ENCODE data around the gene SYTL3.

GRCh38 chr6:158760618-158761250 lies 110.9 kb downstream of the SYTL3 start:
- TF ChIP-seq POLR2A (IDR thresholded peaks at IDR 0.05) (no peak), EP300 (IDR thresholded peaks at IDR 0.05; ENCODE audit: low read depth) (no peak)
- TF ChIP-seq, protein P1, sequence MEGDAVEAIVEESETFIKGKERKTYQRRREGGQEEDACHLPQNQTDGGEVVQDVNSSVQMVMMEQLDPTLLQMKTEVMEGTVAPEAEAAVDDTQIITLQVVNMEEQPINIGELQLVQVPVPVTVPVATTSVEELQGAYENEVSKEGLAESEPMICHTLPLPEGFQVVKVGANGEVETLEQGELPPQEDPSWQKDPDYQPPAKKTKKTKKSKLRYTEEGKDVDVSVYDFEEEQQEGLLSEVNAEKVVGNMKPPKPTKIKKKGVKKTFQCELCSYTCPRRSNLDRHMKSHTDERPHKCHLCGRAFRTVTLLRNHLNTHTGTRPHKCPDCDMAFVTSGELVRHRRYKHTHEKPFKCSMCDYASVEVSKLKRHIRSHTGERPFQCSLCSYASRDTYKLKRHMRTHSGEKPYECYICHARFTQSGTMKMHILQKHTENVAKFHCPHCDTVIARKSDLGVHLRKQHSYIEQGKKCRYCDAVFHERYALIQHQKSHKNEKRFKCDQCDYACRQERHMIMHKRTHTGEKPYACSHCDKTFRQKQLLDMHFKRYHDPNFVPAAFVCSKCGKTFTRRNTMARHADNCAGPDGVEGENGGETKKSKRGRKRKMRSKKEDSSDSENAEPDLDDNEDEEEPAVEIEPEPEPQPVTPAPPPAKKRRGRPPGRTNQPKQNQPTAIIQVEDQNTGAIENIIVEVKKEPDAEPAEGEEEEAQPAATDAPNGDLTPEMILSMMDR (IDR thresholded peaks at IDR 0.05), result no peak
